Measurements from ENCODE around the gene IDE. TPM values are rescaled to one million over a fixed set of nuclear protein-coding genes. Genes with fewer than 3 reads are reported as not detected.

IDE gene
- polyA plus RNA-seq, 3 donors: 10.7 to 21.8 (median 15.6) TPM

- Histone ChIP-seq H3K79me2 (ENCODE audit: insufficient read depth, low read length) (peaks cover 76% of the 10 kb centered on the region), H4K20me1 (ENCODE audit: insufficient read depth, low read length) (peaks cover 33% of the 10 kb centered on the region), H3K27me3 (ENCODE audit: control insufficient read depth in 2 of 2, insufficient read depth in 2 of 2, low read length in 2 of 2) (no peaks in the 10 kb centered on the region), H3K4me2 (replicated peaks; ENCODE audit: extremely low read depth, low read length, poor library complexity, severe bottlenecking) (no peak overlapping the region), H3K4me3 (replicated peaks in 1 of 3; ENCODE audit: low read depth in 2 of 3, low read length in 3 of 3) (no peak overlapping the region), H3K4me1 (ENCODE audit: control insufficient read depth in 1 of 2, insufficient read depth in 2 of 2, low read length in 2 of 2) (peaks cover 14 to 18% of the 10 kb centered on the region in 2 donors), H2AFZ (ENCODE audit: insufficient read depth, low read depth, low read length, poor library complexity, severe bottlenecking) (no peak overlapping the region), H3K36me3 (replicated peaks in 1 of 2; ENCODE audit: control insufficient read depth in 1 of 2, insufficient read depth in 2 of 2, low read length in 2 of 2) (peaks cover 6 to 37% of the 10 kb centered on the region in 2 donors), H3K27ac (ENCODE audit: low read depth in 1 of 2, low read length in 2 of 2) (no peak overlapping the region), H3K9ac (ENCODE audit: insufficient read depth, low read length, poor library complexity, severe bottlenecking) (no peak overlapping the region), H3K9me3 (replicated peaks in 1 of 2; ENCODE audit: control insufficient read depth in 1 of 2, insufficient read depth in 1 of 2, low read length in 2 of 2) (no peaks in the 10 kb centered on the region)
- Mint-ChIP-seq H3K27ac (no peak overlapping the region), H3K4me3 (no peak overlapping the region), H3K9me3 (no peaks in the 10 kb centered on the region), H3K4me1 (peaks cover 33% of the 10 kb centered on the region), H3K27me3 (ENCODE audit: low read depth in 3 of 3) (peaks cover 0 to 2% (median 0%) of the 10 kb centered on the region in 3 donors), H3K36me3 (peaks cover 36 to 45% of the 10 kb centered on the region in 2 donors)
- intact Hi-C loops (cut with micrococcal nuclease): no loop called here
- DNase-seq: no peak
- WGBS (ENCODE audit: insufficient coverage): 90% methylated on average over 2 of the region's 2 CpGs
- no peak for TF ChIP-seq CTCF (IDR thresholded peaks at IDR 0.05)
Observed at GRCh38 chr10:92569071-92569470, 4.8 kb downstream of the IDE start.

- H3K4me2 ChIP-seq (replicated peaks; ENCODE audit: extremely low read depth, low read length, poor library complexity, severe bottlenecking): no peak overlapping the region
- peaks cover 12 to 15% of the 10 kb centered on the region in 2 donors for H3K4me1 ChIP-seq (ENCODE audit: control insufficient read depth in 1 of 2, insufficient read depth in 2 of 2, low read length in 2 of 2)
- H3K79me2 ChIP-seq (ENCODE audit: insufficient read depth, low read length): peaks cover 77% of the 10 kb centered on the region
- no peak overlapping the region for H3K4me3 ChIP-seq (replicated peaks in 1 of 3; ENCODE audit: low read depth in 2 of 3, low read length in 3 of 3)
- no peaks in the 10 kb centered on the region for H3K9me3 Mint-ChIP-seq
- H3K27me3 ChIP-seq (ENCODE audit: control insufficient read depth in 2 of 2, insufficient read depth in 2 of 2, low read length in 2 of 2): no peaks in the 10 kb centered on the region
- peaks cover 35% of the 10 kb centered on the region for H4K20me1 ChIP-seq (ENCODE audit: insufficient read depth, low read length)
- peaks cover 0 to 2% (median 0%) of the 10 kb centered on the region in 3 donors for H3K27me3 Mint-ChIP-seq (ENCODE audit: low read depth in 3 of 3)
- no peak for DNase-seq
- H3K36me3 Mint-ChIP-seq: peaks cover 39 to 55% of the 10 kb centered on the region in 2 donors
- no peaks in the 10 kb centered on the region for H3K9me3 ChIP-seq (replicated peaks in 1 of 2; ENCODE audit: control insufficient read depth in 1 of 2, insufficient read depth in 1 of 2, low read length in 2 of 2)
- no peak overlapping the region for H3K9ac ChIP-seq (ENCODE audit: insufficient read depth, low read length, poor library complexity, severe bottlenecking)
- no peak for TF ChIP-seq CTCF (IDR thresholded peaks at IDR 0.05)
- H3K27ac Mint-ChIP-seq: peak overlapping the region in 1 of 7 donors; percentile 59
- H3K4me3 Mint-ChIP-seq: no peak overlapping the region
- intact Hi-C loops (cut with micrococcal nuclease): no loop called here
- H3K27ac ChIP-seq (ENCODE audit: low read depth in 1 of 2, low read length in 2 of 2): no peak overlapping the region
- no peak overlapping the region for H2AFZ ChIP-seq (ENCODE audit: insufficient read depth, low read depth, low read length, poor library complexity, severe bottlenecking)
- WGBS (ENCODE audit: insufficient coverage): no CpG with 5 or more reads among the region's 4 CpGs
- peaks cover 6 to 44% of the 10 kb centered on the region in 2 donors for H3K36me3 ChIP-seq (replicated peaks in 1 of 2; ENCODE audit: control insufficient read depth in 1 of 2, insufficient read depth in 2 of 2, low read length in 2 of 2)
- peaks cover 32% of the 10 kb centered on the region for H3K4me1 Mint-ChIP-seq
Observed at GRCh38 chr10:92567952-92568600, 5.8 kb downstream of the IDE start.

All from CD14-positive monocyte (primary cell).